Fibroblast of lung (primary cell): ENCODE data around the gene VPS51.

Experiments
- CTCF ChIP-seq, 2 donors: IDR thresholded peaks in 1 of 2; conservative IDR thresholded peaks in 1 of 2; 1 replicate in 1 of 2; 2 replicates in 1 of 2; pipeline ENCODE4 v1.5.1; 2011 to 2012; ENCODE audit warnings: low read length in 2 of 2, control low read depth in 1 of 2, inconsistent platforms in 1 of 2, low read depth in 1 of 2, mild to moderate bottlenecking in 1 of 2
- EZH2 ChIP-seq: IDR thresholded peaks from 2 replicates; pipeline ENCODE4 v1.5.1; 2012; ENCODE audit warnings: low read length, control low read depth, mild to moderate bottlenecking; ENCODE audit errors: missing control alignments

GRCh38 chr11:65117206-65118096, 21.4 kb downstream of the VPS51 start, which contains the start of gene ZNHIT2:
- TF ChIP-seq CTCF (conservative IDR thresholded peaks at IDR 0.05 in 1 of 2, IDR thresholded peaks at IDR 0.05 in 1 of 2; ENCODE audit: low read depth in 1 of 2, low read length in 2 of 2) (peak; percentile 82 to 90), EZH2 (no peak)
